WTC11 (cell line): Measurements from ENCODE around the gene CASP2. TPM values are rescaled to one million over a fixed set of nuclear protein-coding genes. Genes with fewer than 3 reads are reported as not detected.
A peak's percentile ranks its signal among the peaks of the same experiment; 100 is the strongest.

Source experiments
- ATAC-seq: fragments of 200-7000 bp; cut with Tn5 transposase; 2 replicates; pipeline ENCODE4 v1.10.0; 2021; ENCODE audit warnings: mild to moderate bottlenecking, moderate library complexity
- CTCF ChIA-PET: fragments of 300-600 bp; sonication (Branson Sonifier 250); formaldehyde crosslinking; loops from one replicate; lab custom pipeline; 2021; ENCODE audit warnings: antibody characterized with exemption; lab: Charles Lee
- POLR2A ChIA-PET: fragments of 350-600 bp; sonication (Branson Sonifier 250); formaldehyde crosslinking; loops from one replicate; lab custom pipeline; 2021; ENCODE audit warnings: antibody characterized with exemption; lab: Charles Lee
- DNase-seq: peaks from one replicate; pipeline ENCODE4 v3.0.0; 2021; ENCODE audit warnings: low spot score
- H3K27ac Mint-ChIP-seq: 2 replicates; pipeline ENCODE4 v1.8.0; 2021; ENCODE audit warnings: mixed read lengths
- H3K27me3 Mint-ChIP-seq: 2 replicates; pipeline ENCODE4 v1.8.0; 2021; ENCODE audit warnings: low read depth, mild to moderate bottlenecking, moderate library complexity, mixed read lengths
- H3K36me3 Mint-ChIP-seq: 2 replicates; pipeline ENCODE4 v1.8.0; 2021; ENCODE audit warnings: mixed read lengths
- H3K4me1 Mint-ChIP-seq: 2 replicates; pipeline ENCODE4 v1.8.0; 2022; ENCODE audit warnings: mixed read lengths
- H3K4me3 Mint-ChIP-seq: 2 replicates; pipeline ENCODE4 v1.8.0; 2021; ENCODE audit warnings: mild to moderate bottlenecking, moderate library complexity, mixed read lengths
- H3K9me3 Mint-ChIP-seq: 2 replicates; pipeline ENCODE4 v1.8.0; 2021; ENCODE audit warnings: mixed read lengths
- ARID4B ChIP-seq: sonication (generic); formaldehyde crosslinking; IDR thresholded peaks from 2 replicates; pipeline ENCODE4 v1.8.0; 2023; ENCODE audit warnings: missing genetic modification reagents, mild to moderate bottlenecking, borderline replicate concordance
- ATF3 ChIP-seq: sonication (generic); formaldehyde crosslinking; conservative IDR thresholded peaks from 2 replicates; pipeline ENCODE4 v1.8.1; 2022; ENCODE audit warnings: mild to moderate bottlenecking, missing genetic modification reagents
- CTCF ChIP-seq: fragments of 200-600 bp; IDR thresholded peaks from 2 replicates; pipeline ENCODE4 v1.8.0; 2022; ENCODE audit warnings: antibody characterized with exemption
- E2F1 ChIP-seq: sonication (generic); formaldehyde crosslinking; IDR thresholded peaks from 2 replicates; pipeline ENCODE4 v1.8.0; 2022; ENCODE audit warnings: mild to moderate bottlenecking, missing genetic modification reagents
- FOXP4 ChIP-seq: sonication (generic); formaldehyde crosslinking; IDR thresholded peaks from 2 replicates; pipeline ENCODE4 v1.8.0; 2022; ENCODE audit warnings: mild to moderate bottlenecking, missing genetic modification reagents
- GABPB1 ChIP-seq: sonication (generic); formaldehyde crosslinking; IDR thresholded peaks from 2 replicates; pipeline ENCODE4 v1.8.1; 2023; ENCODE audit warnings: mild to moderate bottlenecking, missing genetic modification reagents
- GRHL2 ChIP-seq: fragments of 250-450 bp; sonication (Bioruptor Pico); IDR thresholded peaks from 2 replicates; pipeline ENCODE4 v1.8.0; 2022; ENCODE audit warnings: mild to moderate bottlenecking, moderate library complexity; ENCODE audit not compliant: insufficient replicate concordance, severe bottlenecking
- GTF2I ChIP-seq: fragments of 250-450 bp; sonication (Bioruptor Pico); conservative IDR thresholded peaks from 2 replicates; pipeline ENCODE4 v1.4.0; 2021; ENCODE audit warnings: mild to moderate bottlenecking
- HMGA2 ChIP-seq: fragments of 250-450 bp; sonication (Bioruptor Pico); IDR thresholded peaks from 2 replicates; pipeline ENCODE4 v1.4.0; 2021; ENCODE audit warnings: mild to moderate bottlenecking, moderate library complexity
- JUN ChIP-seq: sonication (generic); formaldehyde crosslinking; IDR thresholded peaks from 2 replicates; pipeline ENCODE4 v1.8.0; 2023; ENCODE audit warnings: mild to moderate bottlenecking, missing genetic modification reagents
- MXD4 ChIP-seq: fragments of 250-450 bp; sonication (Bioruptor Pico); IDR thresholded peaks from 2 replicates; pipeline ENCODE4 v1.8.0; 2021; ENCODE audit warnings: mild to moderate bottlenecking, moderate library complexity, borderline replicate concordance
- NFE2L1 ChIP-seq: sonication (generic); formaldehyde crosslinking; IDR thresholded peaks from 2 replicates; pipeline ENCODE4 v1.8.1; 2023; ENCODE audit warnings: missing genetic modification reagents
- NFYB ChIP-seq: sonication (generic); formaldehyde crosslinking; conservative IDR thresholded peaks from 2 replicates; pipeline ENCODE4 v1.8.0; 2022; ENCODE audit warnings: low read depth, missing genetic modification reagents
- PREB ChIP-seq: sonication (generic); formaldehyde crosslinking; IDR thresholded peaks from 2 replicates; pipeline ENCODE4 v1.8.1; 2022; ENCODE audit warnings: mild to moderate bottlenecking, missing genetic modification reagents, moderate library complexity, borderline replicate concordance
- STAT6 ChIP-seq: sonication (generic); formaldehyde crosslinking; conservative IDR thresholded peaks from 2 replicates; pipeline ENCODE4 v1.8.1; 2023; ENCODE audit warnings: mild to moderate bottlenecking, low read depth, missing genetic modification reagents, moderate library complexity
- TEAD4 ChIP-seq: sonication (generic); formaldehyde crosslinking; IDR thresholded peaks from 2 replicates; pipeline ENCODE4 v1.8.0; 2022; ENCODE audit warnings: mild to moderate bottlenecking, missing genetic modification reagents
- ZNF121 ChIP-seq: sonication (generic); formaldehyde crosslinking; IDR thresholded peaks from 2 replicates; pipeline ENCODE4 v1.8.0; 2023; ENCODE audit warnings: missing genetic modification reagents
- ZNF416 ChIP-seq: fragments of 250-450 bp; sonication (Bioruptor Pico); IDR thresholded peaks from 2 replicates; pipeline ENCODE4 v1.9.0; 2021; ENCODE audit warnings: mild to moderate bottlenecking, inconsistent platforms
- ZNF423 ChIP-seq: fragments of 250-450 bp; sonication (Bioruptor Pico); IDR thresholded peaks from 2 replicates; pipeline ENCODE4 v2.1.2; 2022; ENCODE audit warnings: mild to moderate bottlenecking, moderate library complexity
- ZNF671 ChIP-seq: fragments of 250-450 bp; sonication (Bioruptor Pico); IDR thresholded peaks from 2 replicates; pipeline ENCODE4 v1.8.0; 2021; ENCODE audit warnings: mild to moderate bottlenecking
- total RNA-seq: library from RNA; stranded (reverse); gene quantifications from 3 replicates; pipeline ENCODE4 v1.2.3, GENCODE V29; 2021

CASP2 gene
- total RNA-seq, 1 experiment from 2014 or later: 35.4 TPM

GRCh38 chr7:143304938-143305337 is 16.8 kb downstream of the CASP2 start (continued):
- TF ChIP-seq NFYB (CRISPR knock-in tag): no peak
- no peak for TF ChIP-seq NFE2L1 (CRISPR knock-in tag)
- TF ChIP-seq ARID4B (CRISPR knock-in tag): no peak
- TF ChIP-seq ZNF423 (CRISPR knock-in tag): no peak
- TF ChIP-seq TEAD4 (CRISPR knock-in tag): no peak

- Mint-ChIP-seq H3K36me3 (peaks cover 74% of the 10 kb centered on the region), H3K9me3 (no peaks in the 10 kb centered on the region)
- ATAC-seq: peak; percentile 91
- no peak for TF ChIP-seq GRHL2 (CRISPR knock-in tag)
- TF ChIP-seq JUN (CRISPR knock-in tag): no peak
- peak; percentile 100 for TF ChIP-seq ZNF121
- TF ChIP-seq CTCF: peak; percentile 73
- TF ChIP-seq, all 79 proteins: peak for 2
- Mint-ChIP-seq H3K4me1 (no peaks in the 10 kb centered on the region), H3K4me3 (no peak overlapping the region), H3K27me3 (no peaks in the 10 kb centered on the region), H3K27ac (no peak overlapping the region)
- POLR2A ChIA-PET: no interaction called here
- peak; percentile 85 for DNase-seq
- CTCF ChIA-PET: interaction anchor here (0.8 to 2.7 kb wide), 5 partner anchors 9 to 91 kb away, joined by 3 to 20 read pairs (median 4); partner anchors contain the start of gene CLCN1
These were observed 17.4 kb downstream of the CASP2 start for GRCh38 chr7:143305423-143306070.

GRCh38 chr7:143308632-143309031 is 20.5 kb downstream of the CASP2 start:
- ChIA-PET CTCF (interaction anchor here (1.2 to 2.4 kb wide), 5 partner anchors 9 to 93 kb away, joined by 3 to 7 read pairs (median 5); partner anchors contain the start of gene CASP2), POLR2A (interaction anchor here (0.7 to 1.0 kb wide), 2 partner anchors 16 to 108 kb away, joined by 3 to 5 read pairs; no protein-coding TSS in a partner anchor)

More at GRCh38 chr7:143308632-143309031, 20.5 kb downstream of the CASP2 start:
- Mint-ChIP-seq H3K27ac (no peak overlapping the region), H3K4me1 (no peaks in the 10 kb centered on the region), H3K9me3 (no peaks in the 10 kb centered on the region), H3K36me3 (peaks cover 47% of the 10 kb centered on the region), H3K27me3 (no peaks in the 10 kb centered on the region), H3K4me3 (no peak overlapping the region)
- TF ChIP-seq HMGA2 (no peak), FOXP4 (no peak), ZNF416 (CRISPR knock-in tag) (no peak), ZNF671 (CRISPR knock-in tag) (no peak), ATF3 (CRISPR knock-in tag) (no peak), E2F1 (CRISPR knock-in tag) (no peak), GABPB1 (no peak), MXD4 (CRISPR knock-in tag) (no peak), GTF2I (CRISPR knock-in tag) (no peak), PREB (no peak), STAT6 (no peak)
- ATAC-seq: no peak
- no peak for DNase-seq
